Measurements from ENCODE around the gene EPB41. TPM values are rescaled to one million over a fixed set of nuclear protein-coding genes. Genes with fewer than 3 reads are reported as not detected.

EPB41 gene
- total and polyA plus RNA-seq, 2 of the 8 experiments (the other 6 are each of a cell fraction or from before 2014, with no cell fraction given), result 36.7 to 109 TPM

DNA sequence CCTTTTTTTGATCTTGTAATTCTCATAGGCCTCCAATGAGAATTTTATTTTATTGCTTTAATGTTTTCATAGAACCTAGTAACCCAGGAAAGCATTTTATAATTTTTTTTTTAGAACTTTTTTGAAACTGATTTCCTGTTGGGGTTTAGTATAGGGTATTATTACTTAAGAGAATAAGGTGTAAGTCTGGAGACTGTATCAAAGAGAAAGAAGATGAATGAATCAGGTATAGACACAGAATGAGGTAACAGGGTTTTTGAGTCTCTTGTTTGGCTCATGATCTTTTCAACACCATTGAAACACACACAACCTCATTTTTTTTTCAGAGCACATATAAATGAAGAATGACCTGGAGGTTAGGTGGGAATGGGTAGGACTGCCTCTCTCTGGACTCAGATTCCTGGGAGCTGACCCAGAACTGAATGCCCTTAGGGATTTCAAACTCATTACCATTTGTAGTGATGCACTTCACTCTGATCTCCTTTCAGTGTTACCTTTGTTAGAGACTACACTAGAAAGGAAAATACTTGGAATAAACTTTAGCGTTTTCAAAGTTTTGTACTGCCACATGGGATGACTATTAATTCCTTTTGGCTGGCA, 51.0 kb downstream of the EPB41 start (continued):
- TF ChIP-seq, protein P1, sequence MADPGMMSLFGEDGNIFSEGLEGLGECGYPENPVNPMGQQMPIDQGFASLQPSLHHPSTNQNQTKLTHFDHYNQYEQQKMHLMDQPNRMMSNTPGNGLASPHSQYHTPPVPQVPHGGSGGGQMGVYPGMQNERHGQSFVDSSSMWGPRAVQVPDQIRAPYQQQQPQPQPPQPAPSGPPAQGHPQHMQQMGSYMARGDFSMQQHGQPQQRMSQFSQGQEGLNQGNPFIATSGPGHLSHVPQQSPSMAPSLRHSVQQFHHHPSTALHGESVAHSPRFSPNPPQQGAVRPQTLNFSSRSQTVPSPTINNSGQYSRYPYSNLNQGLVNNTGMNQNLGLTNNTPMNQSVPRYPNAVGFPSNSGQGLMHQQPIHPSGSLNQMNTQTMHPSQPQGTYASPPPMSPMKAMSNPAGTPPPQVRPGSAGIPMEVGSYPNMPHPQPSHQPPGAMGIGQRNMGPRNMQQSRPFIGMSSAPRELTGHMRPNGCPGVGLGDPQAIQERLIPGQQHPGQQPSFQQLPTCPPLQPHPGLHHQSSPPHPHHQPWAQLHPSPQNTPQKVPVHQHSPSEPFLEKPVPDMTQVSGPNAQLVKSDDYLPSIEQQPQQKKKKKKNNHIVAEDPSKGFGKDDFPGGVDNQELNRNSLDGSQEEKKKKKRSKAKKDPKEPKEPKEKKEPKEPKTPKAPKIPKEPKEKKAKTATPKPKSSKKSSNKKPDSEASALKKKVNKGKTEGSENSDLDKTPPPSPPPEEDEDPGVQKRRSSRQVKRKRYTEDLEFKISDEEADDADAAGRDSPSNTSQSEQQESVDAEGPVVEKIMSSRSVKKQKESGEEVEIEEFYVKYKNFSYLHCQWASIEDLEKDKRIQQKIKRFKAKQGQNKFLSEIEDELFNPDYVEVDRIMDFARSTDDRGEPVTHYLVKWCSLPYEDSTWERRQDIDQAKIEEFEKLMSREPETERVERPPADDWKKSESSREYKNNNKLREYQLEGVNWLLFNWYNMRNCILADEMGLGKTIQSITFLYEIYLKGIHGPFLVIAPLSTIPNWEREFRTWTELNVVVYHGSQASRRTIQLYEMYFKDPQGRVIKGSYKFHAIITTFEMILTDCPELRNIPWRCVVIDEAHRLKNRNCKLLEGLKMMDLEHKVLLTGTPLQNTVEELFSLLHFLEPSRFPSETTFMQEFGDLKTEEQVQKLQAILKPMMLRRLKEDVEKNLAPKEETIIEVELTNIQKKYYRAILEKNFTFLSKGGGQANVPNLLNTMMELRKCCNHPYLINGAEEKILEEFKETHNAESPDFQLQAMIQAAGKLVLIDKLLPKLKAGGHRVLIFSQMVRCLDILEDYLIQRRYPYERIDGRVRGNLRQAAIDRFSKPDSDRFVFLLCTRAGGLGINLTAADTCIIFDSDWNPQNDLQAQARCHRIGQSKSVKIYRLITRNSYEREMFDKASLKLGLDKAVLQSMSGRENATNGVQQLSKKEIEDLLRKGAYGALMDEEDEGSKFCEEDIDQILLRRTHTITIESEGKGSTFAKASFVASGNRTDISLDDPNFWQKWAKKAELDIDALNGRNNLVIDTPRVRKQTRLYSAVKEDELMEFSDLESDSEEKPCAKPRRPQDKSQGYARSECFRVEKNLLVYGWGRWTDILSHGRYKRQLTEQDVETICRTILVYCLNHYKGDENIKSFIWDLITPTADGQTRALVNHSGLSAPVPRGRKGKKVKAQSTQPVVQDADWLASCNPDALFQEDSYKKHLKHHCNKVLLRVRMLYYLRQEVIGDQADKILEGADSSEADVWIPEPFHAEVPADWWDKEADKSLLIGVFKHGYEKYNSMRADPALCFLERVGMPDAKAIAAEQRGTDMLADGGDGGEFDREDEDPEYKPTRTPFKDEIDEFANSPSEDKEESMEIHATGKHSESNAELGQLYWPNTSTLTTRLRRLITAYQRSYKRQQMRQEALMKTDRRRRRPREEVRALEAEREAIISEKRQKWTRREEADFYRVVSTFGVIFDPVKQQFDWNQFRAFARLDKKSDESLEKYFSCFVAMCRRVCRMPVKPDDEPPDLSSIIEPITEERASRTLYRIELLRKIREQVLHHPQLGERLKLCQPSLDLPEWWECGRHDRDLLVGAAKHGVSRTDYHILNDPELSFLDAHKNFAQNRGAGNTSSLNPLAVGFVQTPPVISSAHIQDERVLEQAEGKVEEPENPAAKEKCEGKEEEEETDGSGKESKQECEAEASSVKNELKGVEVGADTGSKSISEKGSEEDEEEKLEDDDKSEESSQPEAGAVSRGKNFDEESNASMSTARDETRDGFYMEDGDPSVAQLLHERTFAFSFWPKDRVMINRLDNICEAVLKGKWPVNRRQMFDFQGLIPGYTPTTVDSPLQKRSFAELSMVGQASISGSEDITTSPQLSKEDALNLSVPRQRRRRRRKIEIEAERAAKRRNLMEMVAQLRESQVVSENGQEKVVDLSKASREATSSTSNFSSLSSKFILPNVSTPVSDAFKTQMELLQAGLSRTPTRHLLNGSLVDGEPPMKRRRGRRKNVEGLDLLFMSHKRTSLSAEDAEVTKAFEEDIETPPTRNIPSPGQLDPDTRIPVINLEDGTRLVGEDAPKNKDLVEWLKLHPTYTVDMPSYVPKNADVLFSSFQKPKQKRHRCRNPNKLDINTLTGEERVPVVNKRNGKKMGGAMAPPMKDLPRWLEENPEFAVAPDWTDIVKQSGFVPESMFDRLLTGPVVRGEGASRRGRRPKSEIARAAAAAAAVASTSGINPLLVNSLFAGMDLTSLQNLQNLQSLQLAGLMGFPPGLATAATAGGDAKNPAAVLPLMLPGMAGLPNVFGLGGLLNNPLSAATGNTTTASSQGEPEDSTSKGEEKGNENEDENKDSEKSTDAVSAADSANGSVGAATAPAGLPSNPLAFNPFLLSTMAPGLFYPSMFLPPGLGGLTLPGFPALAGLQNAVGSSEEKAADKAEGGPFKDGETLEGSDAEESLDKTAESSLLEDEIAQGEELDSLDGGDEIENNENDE (IDR thresholded peaks at IDR 0.05; ENCODE audit: insufficient replicate concordance, low read length), result no peak
- TF ChIP-seq SIN3A (conservative IDR thresholded peaks at IDR 0.05 in 1 of 2, IDR thresholded peaks at IDR 0.05 in 1 of 2; ENCODE audit: low read depth in 1 of 2, low read length in 2 of 2) (no peak), JUND (IDR thresholded peaks at IDR 0.05; ENCODE audit: low read length) (no peak), EZH2 (IDR thresholded peaks at IDR 0.05; ENCODE audit: low read depth, low read length, severe bottlenecking) (no peak), POLR2AphosphoS5 (IDR thresholded peaks at IDR 0.05; ENCODE audit: low read depth, low read length) (no peak), GTF2F1 (IDR thresholded peaks at IDR 0.05; ENCODE audit: borderline replicate concordance, low read depth, low read length) (no peak), CHD1 (IDR thresholded peaks at IDR 0.05; ENCODE audit: low read depth, low read length) (no peak), POU5F1 (IDR thresholded peaks at IDR 0.05; ENCODE audit: low read depth, low read length) (no peak), SP1 (IDR thresholded peaks at IDR 0.05; ENCODE audit: low read depth, low read length) (no peak), TAF7 (optimal IDR thresholded peaks at IDR 0.05; ENCODE audit: borderline replicate concordance, low read depth, low read length) (no peak), RXRA (IDR thresholded peaks at IDR 0.05; ENCODE audit: insufficient read depth, low read depth, low read length) (no peak), CEBPB (IDR thresholded peaks at IDR 0.05; ENCODE audit: low read depth, low read length) (no peak)
